Coronary artery (tissue), 2 donors: ENCODE results near the gene ZMIZ2.
"Not testable (repeated sequence)": the region's sequence is repeated elsewhere in the genome, so short reads cannot be mapped to it uniquely, and the experiment has no call there.

Experiments used
- DNase-seq: peaks from one replicate; pipeline ENCODE4 v3.0.0-alpha.2; 2017; ENCODE audit warnings: low spot score
- H3K27ac ChIP-seq, 2 donors: fragments of 200-600 bp; sonication (generic); one replicate each; pipeline ENCODE4 v1.5.1; 2016 to 2019
- H3K4me3 ChIP-seq: fragments of 200-600 bp; sonication (generic); 2 replicates; pipeline ENCODE4 v1.5.1; 2016; ENCODE audit warnings: mild to moderate bottlenecking, moderate library complexity
- TF ChIP-seq, protein P1 (sequence below): fragments of 200-600 bp; sonication (generic); IDR thresholded peaks from one replicate; pipeline ENCODE4 v1.5.1; 2019; ENCODE audit warnings: antibody characterized with exemption

ZMIZ2 gene

GRCh38 chr7:44729949-44730590 is 18.6 kb upstream of the ZMIZ2 start:
- Histone ChIP-seq H3K4me3 (no peak overlapping the region), H3K27ac (no peak overlapping the region)
- DNase-seq = no peak
- TF ChIP-seq, protein P1, sequence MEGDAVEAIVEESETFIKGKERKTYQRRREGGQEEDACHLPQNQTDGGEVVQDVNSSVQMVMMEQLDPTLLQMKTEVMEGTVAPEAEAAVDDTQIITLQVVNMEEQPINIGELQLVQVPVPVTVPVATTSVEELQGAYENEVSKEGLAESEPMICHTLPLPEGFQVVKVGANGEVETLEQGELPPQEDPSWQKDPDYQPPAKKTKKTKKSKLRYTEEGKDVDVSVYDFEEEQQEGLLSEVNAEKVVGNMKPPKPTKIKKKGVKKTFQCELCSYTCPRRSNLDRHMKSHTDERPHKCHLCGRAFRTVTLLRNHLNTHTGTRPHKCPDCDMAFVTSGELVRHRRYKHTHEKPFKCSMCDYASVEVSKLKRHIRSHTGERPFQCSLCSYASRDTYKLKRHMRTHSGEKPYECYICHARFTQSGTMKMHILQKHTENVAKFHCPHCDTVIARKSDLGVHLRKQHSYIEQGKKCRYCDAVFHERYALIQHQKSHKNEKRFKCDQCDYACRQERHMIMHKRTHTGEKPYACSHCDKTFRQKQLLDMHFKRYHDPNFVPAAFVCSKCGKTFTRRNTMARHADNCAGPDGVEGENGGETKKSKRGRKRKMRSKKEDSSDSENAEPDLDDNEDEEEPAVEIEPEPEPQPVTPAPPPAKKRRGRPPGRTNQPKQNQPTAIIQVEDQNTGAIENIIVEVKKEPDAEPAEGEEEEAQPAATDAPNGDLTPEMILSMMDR = no peak

GRCh38 chr7:44732971-44733370 is 15.7 kb upstream of the ZMIZ2 start:
- H3K27ac ChIP-seq, H3K4me3 ChIP-seq, DNase-seq: not testable (repeated sequence)

DNA sequence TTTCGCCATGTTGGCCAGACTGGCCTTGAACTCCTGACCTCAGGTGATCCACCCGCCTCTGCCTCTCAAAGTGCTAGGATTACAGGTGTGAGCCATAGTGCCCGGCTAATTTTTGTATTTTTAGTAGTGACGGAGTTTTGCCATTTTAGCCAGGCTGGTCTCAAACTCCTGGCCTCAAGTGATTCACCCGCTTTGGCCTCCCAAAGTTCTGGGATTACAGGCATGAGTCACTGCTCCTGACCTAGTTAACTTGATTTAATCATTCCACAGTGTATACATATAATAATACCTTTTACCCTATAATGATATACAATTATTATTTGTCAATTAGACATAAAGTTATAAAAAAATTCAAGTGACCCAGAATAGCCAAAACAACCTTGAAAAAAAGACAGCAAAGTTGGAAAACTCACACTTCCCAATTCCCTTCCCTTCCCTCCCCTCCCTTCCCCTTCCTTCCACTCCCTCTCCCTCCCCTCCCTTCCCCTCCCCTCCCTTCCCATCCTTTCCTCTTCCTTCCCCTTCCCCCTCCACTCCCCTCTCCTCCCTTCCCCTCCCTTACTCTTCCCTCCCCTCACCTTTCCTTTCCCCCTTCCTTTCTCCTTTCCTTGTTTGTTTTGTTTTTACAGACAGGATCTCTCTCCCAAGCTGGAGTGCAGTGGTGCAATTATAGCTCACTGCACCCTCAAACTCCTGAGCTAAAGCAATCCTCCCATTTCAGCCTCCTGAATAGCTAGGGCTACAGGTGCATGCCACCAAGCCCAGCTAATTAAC is 14.8 kb upstream of the ZMIZ2 start:
- no peak overlapping the region for H3K27ac ChIP-seq
- no peak for DNase-seq
- H3K4me3 ChIP-seq = no peak overlapping the region
- TF ChIP-seq, protein P1 = no peak

GRCh38 chr7:44735403-44736165 is 13.1 kb upstream of the ZMIZ2 start:
- no peak overlapping the region for H3K27ac ChIP-seq
- no peak overlapping the region for H3K4me3 ChIP-seq
- no peak for DNase-seq
- TF ChIP-seq, protein P1 = no peak

GRCh38 chr7:44736896-44737295 is 11.8 kb upstream of the ZMIZ2 start:
- no peak for DNase-seq
- H3K27ac ChIP-seq = no peak overlapping the region
- no peak overlapping the region for H3K4me3 ChIP-seq
- TF ChIP-seq, protein P1 = no peak

DNA sequence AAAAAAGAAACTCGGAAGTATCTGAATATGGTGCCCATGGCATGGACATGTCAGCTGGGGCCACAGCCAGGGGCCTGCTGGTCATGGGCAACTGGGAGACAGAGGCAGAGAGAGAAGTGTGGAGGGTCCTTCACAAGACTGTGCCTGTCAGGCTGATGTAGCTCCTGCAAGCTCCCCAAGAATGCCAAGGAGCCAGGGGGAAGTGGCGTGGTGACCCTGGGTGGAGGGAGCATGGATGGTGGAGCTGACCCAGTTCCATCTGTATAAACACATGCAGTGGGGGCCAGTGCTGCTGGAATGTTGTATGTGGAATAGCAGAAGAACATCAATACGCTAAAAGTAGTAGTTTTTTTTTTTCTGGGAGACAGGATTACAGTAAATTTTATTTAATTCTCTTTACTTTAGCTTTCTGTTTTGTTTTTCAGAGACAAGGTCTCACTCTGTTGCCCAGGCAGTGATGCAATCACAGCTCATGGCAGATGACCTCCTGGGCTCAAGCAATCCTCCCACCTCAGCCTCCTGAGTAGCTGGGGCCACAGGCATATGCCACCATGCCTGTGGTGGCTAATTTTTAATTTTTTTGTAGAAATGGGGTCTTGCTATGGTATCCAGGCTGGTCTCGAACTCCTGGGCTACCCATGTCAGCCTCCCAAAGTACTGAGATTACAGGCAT is 10.5 kb upstream of the ZMIZ2 start:
- DNase-seq = no peak
- no peak overlapping the region for H3K27ac ChIP-seq
- H3K4me3 ChIP-seq = no peak overlapping the region
- TF ChIP-seq, protein P1 = no peak
